ENCODE data around the gene EVA1A. TPM values are rescaled to one million over a fixed set of nuclear protein-coding genes. Genes with fewer than 3 reads are reported as not detected.

The EVA1A gene
- total and polyA plus RNA-seq, 2 of the 8 experiments (the other 6 are each of a cell fraction or from before 2014, with no cell fraction given), result 2.4 to 4.3 TPM

GRCh38 chr2:75608684-75609333 is 48.1 kb upstream of the EVA1A start:
- H4K8ac ChIP-seq (ENCODE audit: extremely low read depth, insufficient read depth, low read length), result peak overlapping the region; percentile 91; the same call in 1 of the 2 replicates
- no peak overlapping the region for H3K56ac ChIP-seq (replicated peaks; ENCODE audit: insufficient read length, low read depth, low read length)
- H3K23me2 ChIP-seq (ENCODE audit: low read depth, low read length), result peaks cover 7% of the 10 kb centered on the region; the same call in 1 of the 2 replicates
- ChIA-PET CTCF (ENCODE audit: partially characterized antibody) (interaction anchor here (0.6 to 3.5 kb wide), 56 partner anchors 9 to 981 kb away, joined by 3 to 117 read pairs (median 5); partner anchors contain the start of gene EVA1A), POLR2A (ENCODE audit: partially characterized antibody) (interaction anchor here (0.8 to 1.2 kb wide), 5 partner anchors 9 to 143 kb away, joined by 3 to 4 read pairs (median 3); partner anchors contain the start of gene EVA1A)
- no peaks in the 10 kb centered on the region for H3K79me1 ChIP-seq (ENCODE audit: low read depth, low read length)
- no peak overlapping the region for H2BK15ac ChIP-seq (ENCODE audit: low read length)
- peak overlapping the region in 2 of 4 experiments; percentile 16 to 34; a peak in 1 of 7 replicates for H3K9ac ChIP-seq (replicated peaks in 1 of 4; ENCODE audit: extremely low read depth in 1 of 4, low read depth in 3 of 4, low read length in 3 of 4)
- no peaks in the 10 kb centered on the region for H3K79me2 ChIP-seq (ENCODE audit: control insufficient read depth in 1 of 2, insufficient read depth in 2 of 2, low read length in 2 of 2)
- no peak overlapping the region for H3K14ac ChIP-seq (ENCODE audit: insufficient read length)
- no peak overlapping the region for H2BK20ac ChIP-seq (ENCODE audit: low read length)
- H3K36me3 ChIP-seq (ENCODE audit: control insufficient read depth in 2 of 4, insufficient read depth in 4 of 4, low read length in 3 of 4), result no peaks in the 10 kb centered on the region
- H4K5ac ChIP-seq (ENCODE audit: insufficient read length, low read depth, low read length), result no peak overlapping the region
- H3K4me1 ChIP-seq (replicated peaks in 1 of 4; ENCODE audit: control insufficient read depth in 3 of 4, insufficient read depth in 4 of 4, low read length in 3 of 4), result peaks cover 0 to 4% (median 2%) of the 10 kb centered on the region in 4 experiments; a peak in 4 of 7 replicates
- H2AFZ ChIP-seq (ENCODE audit: low read length), result peak overlapping the region; percentile 94
- no peak for FAIRE-seq
- peak overlapping the region; percentile 12 to 72 for H3K4me2 ChIP-seq (ENCODE audit: insufficient read depth in 1 of 2, low read depth in 2 of 2, low read length in 2 of 2)
- H2BK12ac ChIP-seq (ENCODE audit: low read depth, low read length), result no peak overlapping the region
- H4K20me1 ChIP-seq (replicated peaks in 1 of 2; ENCODE audit: control insufficient read depth in 1 of 2, insufficient read depth in 2 of 2, low read length in 2 of 2), result no peaks in the 10 kb centered on the region
- H3K18ac ChIP-seq (ENCODE audit: extremely low read depth, low read length), result peak overlapping the region; percentile 57; the same call in 1 of the 2 replicates
- H2BK120ac ChIP-seq (replicated peaks; ENCODE audit: low read depth, low read length), result no peak overlapping the region
- H3K4ac ChIP-seq (replicated peaks; ENCODE audit: insufficient read length, low read depth, low read length), result no peak overlapping the region
- H2BK5ac ChIP-seq (ENCODE audit: low read depth, low read length), result no peak overlapping the region
- 13% methylated on average over 25 of the region's 25 CpGs; no CpG with 5 or more reads in 1 of the 2 experiments for WGBS, 2 experiments (ENCODE audit: extremely low coverage in 1 of 2, insufficient coverage in 1 of 2, insufficient read length in 1 of 2, insufficient replicate concordance in 2 of 2, low coverage in 1 of 2, low lambda C conversion rate in 2 of 2, missing lambda C conversion rate in 1 of 2)
- no peak overlapping the region for H3K27ac ChIP-seq (ENCODE audit: low read depth, low read length)
- no peaks in the 10 kb centered on the region for H3K9me3 ChIP-seq (ENCODE audit: insufficient read depth in 2 of 2, low read depth in 1 of 2, low read length in 1 of 2)
- peak overlapping the region; percentile 21 to 57 (median 44); a peak in 5 of 8 replicates for H3K4me3 ChIP-seq (ENCODE audit: extremely low read depth in 1 of 4, insufficient read depth in 2 of 4, low read depth in 3 of 4, low read length in 4 of 4)
- peak; percentile 66 to 89 for DNase-seq (ENCODE audit: low read depth in 1 of 2, low spot score in 2 of 2)
- no peaks in the 10 kb centered on the region; a peak in 2 of 7 replicates for H3K27me3 ChIP-seq (replicated peaks in 1 of 4; ENCODE audit: control insufficient read depth in 3 of 4, extremely low read depth in 1 of 4, insufficient read depth in 3 of 4, low read length in 3 of 4)
- H2AK5ac ChIP-seq (ENCODE audit: low read depth, low read length), result no peak overlapping the region
- H3K23ac ChIP-seq (ENCODE audit: insufficient read length), result no peak overlapping the region
- H4K91ac ChIP-seq (replicated peaks; ENCODE audit: insufficient read length, low read length), result no peak overlapping the region
- TF ChIP-seq USF2 (IDR thresholded peaks at IDR 0.05; ENCODE audit: low read length), result no peak
- TF ChIP-seq TCF12 (IDR thresholded peaks at IDR 0.05; ENCODE audit: low read depth, low read length), result 0 out of 2 replicates have a peak, but pooled peaks have one; percentile 14
- peak; percentile 28; the same call in 1 of the 2 replicates for TF ChIP-seq MAX (IDR thresholded peaks at IDR 0.05)
- peak; percentile 91 to 93 for TF ChIP-seq RAD21 (IDR thresholded peaks at IDR 0.05 in 1 of 2, conservative IDR thresholded peaks at IDR 0.05 in 1 of 2; ENCODE audit: low read depth in 2 of 2, low read length in 2 of 2)
- no peak for TF ChIP-seq CBX5 (IDR thresholded peaks at IDR 0.05; ENCODE audit: low read depth, low read length)
- TF ChIP-seq EZH2 (IDR thresholded peaks at IDR 0.05; ENCODE audit: low read depth, low read length, severe bottlenecking), result no peak
- TF ChIP-seq E2F6 (IDR thresholded peaks at IDR 0.05), result peak; percentile 31; the same call in 1 of the 2 replicates
- TF ChIP-seq BCL11A (IDR thresholded peaks at IDR 0.05; ENCODE audit: low read depth in 2 of 2, low read length in 2 of 2), result no peak

Data from H1 (cell line).